NCI-H2081 treated with DMSO at 0.1 percent for 48 hours (cell line): ENCODE measurements around the gene LRBA.
"Not testable (repeated sequence)": the region's sequence is repeated elsewhere in the genome, so short reads cannot be mapped to it uniquely, and the experiment has no call there.

Experiments used
- DNase-seq: peaks from one replicate; lab custom pipeline; 2025; lab: John Stamatoyannopoulos, UW

The LRBA gene

DNA sequence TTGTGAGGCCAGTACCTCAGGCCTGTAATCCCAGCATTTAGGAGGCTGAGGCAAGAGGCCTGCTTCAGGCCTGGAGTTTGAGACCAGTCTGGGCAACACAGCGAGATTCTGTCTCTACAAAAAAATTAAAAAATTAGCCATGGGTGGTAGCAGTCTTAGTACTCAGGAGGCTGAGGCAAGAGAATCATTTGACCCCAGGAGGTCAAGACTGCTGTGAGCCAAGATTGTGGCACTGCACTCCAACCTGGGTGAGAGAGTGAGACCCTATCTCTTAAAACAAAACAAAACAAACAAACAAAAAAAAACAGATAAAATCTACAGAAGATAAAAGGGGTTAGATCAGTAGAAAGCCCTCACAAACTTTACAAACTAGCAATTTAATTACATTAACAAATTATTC is 352.4 kb downstream of the LRBA start:
- no peak for DNase-seq

DNA sequence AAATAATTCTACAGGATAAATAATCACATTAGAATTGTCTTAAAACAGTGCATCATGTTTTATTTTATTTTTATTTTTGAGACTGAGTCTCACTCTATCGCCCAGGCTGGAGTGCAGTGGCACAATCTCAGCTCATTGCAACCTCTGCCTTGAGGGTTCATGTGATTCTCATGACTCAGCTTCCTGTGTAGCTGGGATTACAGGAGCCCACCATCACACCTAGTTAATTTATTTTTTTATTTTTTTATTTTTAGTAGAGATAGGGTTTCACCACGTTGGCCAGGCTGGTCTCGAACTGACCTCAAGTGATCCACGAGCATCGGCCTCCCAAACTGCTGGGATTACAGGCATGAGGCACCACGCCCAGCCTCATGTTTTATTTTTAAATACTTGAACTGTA is 353.5 kb downstream of the LRBA start:
- not testable (repeated sequence) for DNase-seq

DNA sequence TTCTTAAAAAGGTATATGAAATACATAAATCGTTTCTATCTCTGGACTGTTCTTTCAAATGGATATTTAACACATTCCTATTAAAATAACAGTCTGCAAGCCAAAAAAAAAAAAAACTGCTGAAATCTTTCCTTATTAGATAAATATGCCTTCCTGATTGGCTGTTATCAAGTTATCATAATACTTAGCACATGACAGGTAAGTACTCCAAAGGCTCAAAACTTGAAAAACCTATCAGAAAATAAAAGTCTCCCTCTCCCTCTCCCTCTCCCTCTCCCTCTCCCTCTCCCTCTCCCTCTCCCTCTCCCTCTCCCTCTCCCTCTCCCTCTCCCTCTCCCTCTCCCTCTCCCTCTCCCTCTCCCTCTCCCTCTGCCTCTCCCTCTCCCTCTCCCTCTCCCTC is 356.8 kb downstream of the LRBA start:
- not testable (repeated sequence) for DNase-seq

DNA sequence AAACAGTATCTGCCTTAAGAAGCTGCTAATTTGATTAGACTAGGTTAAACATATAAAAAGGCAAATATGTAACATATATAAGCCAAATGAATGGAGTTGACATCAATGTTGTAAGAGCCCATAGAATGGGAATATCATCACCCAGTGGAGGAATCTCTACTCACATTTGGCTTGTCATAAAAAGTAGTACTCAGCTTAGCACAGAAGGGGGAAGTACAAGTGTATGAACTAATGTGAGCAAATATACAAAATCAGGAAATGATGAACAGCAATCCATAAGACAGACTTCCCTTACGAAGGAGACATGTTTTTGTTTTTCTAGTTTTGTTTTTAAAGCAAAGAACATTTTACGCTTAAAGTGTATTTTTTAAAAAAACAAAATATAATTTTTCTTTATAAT is 358.2 kb downstream of the LRBA start:
- DNase-seq, result no peak

DNA sequence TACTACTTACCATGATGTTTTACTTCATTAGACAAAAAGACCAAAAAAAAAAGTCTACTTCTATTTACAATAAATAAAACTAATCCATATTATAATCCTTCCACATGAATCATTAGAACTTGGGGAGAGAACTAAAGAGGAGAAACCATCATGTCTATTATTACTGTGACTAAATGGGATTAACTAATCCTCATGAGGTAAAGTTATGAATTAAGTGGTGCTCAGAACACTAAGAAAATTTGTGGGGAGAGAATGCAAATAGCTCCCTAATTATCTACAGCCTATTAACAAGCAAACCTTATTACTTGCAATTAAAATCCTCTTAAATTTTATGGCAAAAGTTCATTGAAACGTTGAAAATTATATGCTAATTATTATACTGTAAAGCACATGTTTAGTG is 364.3 kb downstream of the LRBA start:
- no peak for DNase-seq

DNA sequence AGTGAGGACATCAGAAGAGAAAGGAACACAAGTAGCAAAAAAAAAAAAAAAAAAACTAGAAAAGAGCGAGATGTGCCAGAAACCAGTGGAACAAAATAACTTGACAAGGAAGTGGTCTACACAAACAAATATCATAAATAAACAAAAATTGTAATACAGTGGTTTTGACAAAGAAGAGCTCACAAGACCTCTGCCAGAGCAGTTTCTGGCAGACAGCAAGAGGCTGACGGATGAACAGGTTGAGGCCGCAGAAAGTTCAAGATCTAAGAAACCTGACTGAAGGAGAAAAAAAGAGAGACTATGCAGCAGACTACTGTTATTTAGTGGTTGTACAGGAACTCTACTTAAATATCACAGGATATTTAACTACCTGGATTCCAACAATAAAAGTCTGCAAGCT is 367.0 kb downstream of the LRBA start:
- no peak for DNase-seq

DNA sequence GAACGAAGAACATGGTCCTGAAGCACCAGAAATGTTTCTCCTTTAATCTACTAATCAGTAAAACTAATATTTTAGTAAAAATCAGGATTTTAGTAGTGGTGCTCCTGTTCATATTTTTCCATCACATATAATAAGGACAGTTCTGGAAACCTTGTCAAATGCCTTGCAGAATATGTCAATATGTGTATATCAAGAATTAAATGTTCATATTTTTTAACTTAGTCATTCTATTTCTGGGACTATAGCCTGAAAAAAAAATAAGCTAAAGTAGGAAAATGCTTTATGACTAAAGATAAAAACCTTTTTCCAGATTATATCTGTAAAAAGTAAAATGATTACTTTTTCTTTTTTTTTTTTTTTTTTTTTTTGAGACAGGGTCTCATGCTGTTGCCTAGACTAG is 368.1 kb downstream of the LRBA start:
- no peak for DNase-seq

DNA sequence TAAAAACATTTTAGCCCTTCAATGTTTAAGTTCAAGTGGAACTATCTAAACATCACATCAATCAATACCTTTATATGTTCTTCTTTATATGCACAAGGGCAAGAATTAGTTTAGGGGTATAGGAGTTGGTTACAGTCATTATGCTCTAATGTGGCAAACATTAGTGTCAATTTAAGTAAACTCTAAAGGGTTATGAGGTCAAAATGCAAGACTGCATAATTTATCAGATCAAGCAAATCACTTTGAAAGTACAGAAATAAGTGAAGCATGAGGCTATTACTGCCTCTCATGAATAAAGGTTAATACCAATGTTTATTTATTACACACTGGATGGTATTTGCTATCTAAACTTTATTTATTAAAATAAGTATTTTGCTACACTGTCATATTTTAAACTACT is 373.5 kb downstream of the LRBA start:
- DNase-seq, result no peak

DNA sequence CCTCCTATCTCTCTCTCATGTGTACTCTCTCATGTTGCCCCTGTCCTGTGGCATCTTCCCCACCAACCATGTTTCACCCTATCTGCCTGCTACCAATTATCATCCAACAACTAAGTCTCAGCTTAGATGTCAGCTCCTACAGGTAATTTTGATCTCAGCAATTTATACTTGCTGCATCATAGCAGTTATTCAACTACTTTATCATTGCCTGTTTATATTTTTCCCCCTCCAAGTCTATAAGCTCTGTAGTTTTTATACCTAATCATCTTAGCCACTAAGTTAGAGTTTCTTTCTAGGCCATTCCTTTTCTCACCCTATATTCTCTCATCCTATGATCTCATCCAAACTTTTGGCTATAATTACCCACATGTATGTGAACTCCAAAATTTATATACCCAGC is 382.4 kb downstream of the LRBA start:
- DNase-seq, result no peak

DNA sequence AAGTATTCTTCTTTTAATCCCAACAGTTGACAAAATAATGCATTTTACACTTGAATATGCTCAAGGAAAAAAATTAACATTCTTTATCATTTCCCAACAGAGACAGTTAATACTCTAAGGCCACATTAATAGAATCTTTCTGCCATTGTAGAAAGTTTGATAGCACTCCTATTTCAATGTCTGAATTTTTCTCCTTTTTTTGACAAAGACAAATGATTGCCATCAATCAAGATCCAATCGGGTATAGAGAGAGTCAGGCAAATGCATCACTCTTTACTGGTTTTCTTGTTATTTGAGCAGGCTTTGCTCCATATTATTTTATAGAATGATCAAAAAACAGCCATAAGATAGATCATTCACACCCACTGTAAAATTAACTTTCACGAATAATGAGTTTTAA is 387.0 kb downstream of the LRBA start:
- no peak for DNase-seq

DNA sequence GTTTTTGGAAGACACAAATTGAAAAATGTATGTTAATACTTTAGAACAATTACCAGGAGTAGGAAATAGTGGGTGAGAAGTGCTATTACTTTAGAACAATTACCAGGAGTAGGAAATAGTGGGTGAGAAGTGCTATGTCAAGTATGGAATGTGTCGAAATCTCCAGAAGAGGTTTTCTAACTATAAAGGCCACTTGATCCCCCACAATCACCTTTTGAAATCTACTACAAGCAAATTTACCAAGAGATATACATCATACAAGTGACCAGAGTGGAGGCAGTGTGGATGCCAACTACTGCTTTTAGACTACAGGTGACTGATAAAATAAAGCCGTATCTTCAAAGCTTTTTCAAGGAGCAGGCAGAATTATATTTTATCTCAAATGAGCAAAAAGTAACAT is 390.1 kb downstream of the LRBA start:
- DNase-seq, result no peak

DNA sequence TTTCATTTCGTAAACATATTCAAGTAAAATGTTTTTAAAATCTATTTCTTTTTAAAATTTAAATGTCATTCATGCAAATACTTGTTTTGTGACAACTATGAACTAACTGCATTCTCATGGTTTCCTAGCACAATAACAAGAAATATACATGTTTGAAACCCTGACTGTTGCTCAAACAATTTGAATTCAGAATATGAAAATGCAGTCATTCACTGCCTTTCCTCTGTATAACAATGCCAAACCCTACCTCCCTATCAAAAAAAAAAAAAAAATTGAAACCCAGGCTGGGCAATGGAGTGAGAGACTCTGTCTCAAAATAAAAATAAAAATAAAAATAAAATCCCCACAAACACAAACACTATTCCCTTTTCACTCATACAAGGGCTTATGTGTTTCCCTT is 391.0 kb downstream of the LRBA start:
- no peak for DNase-seq

DNA sequence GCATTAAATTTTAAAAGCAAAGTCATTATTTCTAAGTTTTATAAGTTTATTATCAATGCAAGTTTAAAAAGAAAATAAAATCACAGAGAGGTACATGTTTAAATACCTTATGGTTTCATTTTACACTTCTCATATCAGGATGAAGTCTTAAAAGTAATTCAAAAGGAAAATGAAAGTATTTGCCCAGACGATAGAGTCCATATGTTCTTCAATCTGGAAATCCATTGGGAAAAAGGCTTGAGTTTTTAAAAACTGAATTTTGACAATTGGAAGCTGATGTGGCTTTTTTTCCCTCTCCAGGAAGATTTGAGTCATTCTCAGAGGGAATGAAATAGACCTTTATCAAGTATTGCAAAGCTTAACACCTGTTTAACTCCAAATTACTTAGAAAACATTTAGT is 396.0 kb downstream of the LRBA start:
- no peak for DNase-seq

DNA sequence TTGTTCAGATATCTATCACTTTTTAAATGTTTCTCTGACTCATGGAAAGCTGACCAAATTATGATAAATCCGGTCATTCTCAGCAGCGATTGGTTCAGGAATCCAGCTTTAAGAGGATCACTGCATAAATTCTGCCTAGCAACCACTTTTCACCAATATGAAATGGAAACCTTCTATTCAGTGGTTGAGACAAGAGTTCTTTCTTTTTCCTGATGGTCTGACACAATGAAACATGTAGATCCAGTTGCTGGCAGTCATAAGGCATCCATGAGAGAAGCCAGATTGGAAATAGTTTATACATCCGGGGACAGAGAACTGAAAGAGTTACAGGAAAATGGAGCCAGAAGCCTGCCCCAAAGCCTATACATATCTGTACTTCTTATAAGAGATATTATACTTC is 406.0 kb downstream of the LRBA start:
- no peak for DNase-seq

DNA sequence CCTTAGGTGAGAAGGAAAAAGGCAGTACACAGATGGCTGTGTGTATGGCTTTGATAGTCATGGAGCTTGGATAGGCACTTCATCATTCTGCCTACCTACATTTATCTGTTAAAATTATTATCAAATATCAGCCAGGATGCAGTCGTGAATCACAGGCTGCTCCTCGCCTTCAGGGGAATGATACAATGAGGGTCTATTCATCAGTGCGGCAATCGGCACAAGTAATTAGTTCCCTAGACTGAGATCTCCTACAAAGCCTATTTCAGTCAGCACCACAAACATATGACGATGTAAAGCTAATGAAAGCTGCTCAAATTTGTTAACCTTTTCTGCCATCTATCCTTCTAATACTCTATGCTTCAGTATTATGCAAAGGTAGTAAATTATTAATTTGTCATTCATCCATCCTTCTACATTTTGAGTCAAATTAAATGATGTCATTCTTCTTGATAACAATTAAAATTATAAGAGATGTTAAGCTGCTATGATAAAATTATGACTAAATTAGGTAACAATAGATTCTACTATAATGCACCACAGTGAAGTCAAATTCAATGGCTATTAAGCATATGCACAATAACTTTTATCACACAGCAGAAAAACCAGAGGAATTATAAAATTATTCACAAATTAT is 414.2 kb downstream of the LRBA start:
- no peak for DNase-seq

DNA sequence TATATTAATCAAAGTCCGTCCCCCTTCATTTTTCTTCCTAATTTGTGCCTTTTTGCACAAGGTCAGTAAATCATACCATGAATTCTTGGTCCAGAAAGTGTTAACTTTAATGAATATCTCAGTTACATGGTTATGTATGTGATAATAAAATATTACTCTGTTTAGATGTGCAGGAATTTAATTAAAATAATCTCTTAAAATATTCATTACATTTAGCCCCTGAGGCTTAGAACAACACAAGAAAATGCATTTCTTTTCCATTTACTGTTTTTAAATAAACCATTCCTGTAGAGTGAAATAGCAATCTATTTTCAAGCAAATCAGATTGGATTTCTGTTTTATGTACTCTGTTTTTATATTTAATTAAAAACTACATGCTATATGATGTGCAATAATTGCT is 415.5 kb downstream of the LRBA start:
- DNase-seq, result no peak

DNA sequence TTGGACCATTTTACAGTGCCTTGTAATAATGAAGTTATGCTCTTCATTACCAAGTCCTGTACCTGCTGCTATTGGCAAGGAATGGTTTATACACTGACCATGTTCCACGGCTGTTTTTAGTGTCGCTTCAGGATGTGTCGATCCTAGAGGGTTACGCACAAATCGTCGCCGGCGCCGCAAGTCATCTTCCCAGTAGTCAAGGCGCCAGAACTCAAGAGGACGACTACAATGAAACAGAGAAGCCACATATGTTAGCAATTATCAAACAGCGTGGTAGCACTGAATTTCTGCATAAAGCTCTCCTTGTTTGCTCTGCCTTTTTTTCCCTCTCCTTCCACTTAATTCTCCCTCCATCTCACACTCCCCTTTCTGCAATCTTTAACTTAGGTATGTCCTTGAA is 416.2 kb downstream of the LRBA start:
- DNase-seq, result no peak

DNA sequence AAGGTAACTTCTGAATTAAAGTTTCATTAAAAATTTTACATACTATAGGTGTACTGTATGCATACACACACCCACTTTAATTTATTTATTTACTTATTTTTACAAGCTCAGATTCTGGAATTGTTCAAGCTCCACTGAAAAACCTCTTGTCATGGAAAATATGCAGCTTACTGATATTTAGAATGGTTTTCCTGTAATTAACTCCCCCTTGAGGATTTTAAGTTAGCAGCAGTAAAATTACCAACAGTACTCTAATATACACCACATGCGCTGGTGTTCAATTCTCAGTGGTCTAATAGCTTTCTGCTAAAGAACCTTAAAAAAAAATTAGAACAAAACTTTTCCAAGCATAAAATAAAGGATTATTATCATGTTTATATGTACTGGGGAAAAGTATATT is 421.1 kb downstream of the LRBA start:
- no peak for DNase-seq

DNA sequence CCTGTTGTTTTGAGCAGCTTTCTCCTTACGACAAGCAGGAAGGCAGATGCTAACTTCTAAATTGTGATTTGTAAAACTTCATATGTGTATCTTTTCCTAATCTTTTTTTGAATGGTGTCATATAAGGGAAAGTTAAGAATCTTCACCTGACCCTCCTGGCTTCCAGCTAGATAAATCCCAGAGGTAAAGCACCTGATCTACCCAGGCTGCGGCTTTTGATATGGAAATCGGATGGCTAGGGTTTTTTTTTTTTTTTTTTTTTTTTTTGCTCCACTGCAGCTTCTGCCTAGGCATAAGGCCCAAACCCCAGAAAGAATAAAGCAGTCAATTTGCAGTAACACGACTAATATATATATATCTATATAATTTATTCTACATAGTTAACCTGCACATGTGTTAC is 423.2 kb downstream of the LRBA start:
- no peak for DNase-seq

DNA sequence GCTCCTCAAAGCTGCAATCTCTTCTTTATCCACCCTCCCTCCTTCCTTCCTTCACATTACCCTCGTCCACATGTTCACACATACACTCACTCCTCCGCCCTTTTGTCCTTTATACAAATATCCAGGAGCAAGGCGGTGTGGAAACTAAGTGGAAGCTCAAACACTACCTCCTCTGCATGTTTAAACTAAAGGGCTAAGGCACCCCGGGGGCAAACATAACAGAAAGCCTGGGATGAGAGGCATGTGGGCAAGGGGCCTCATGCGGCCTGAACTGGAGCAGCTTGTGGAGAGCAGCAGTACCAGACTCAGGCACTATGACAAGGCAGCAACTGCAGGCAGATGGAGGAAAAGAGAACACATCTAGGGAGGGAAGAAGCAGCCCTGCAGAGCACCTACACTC is 423.7 kb downstream of the LRBA start:
- DNase-seq, result no peak

DNA sequence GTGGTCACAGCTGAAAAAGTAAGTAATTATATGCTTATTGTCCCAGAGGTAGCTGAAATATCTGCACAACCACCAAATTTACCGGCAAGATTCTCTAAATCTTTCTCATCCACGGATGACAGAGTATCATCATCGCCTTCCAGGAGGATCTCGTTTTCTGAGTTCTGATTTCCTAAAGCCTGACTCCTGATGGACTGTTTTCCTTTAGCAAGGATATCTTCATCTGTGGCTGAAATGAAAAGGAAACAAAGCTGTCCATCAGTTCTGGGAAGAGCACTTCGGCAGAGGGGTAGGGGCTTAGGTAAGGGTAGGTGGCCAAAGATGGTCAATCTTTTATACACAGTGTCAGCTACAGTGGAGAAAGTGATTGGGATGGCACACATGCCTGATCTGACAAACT is 424.5 kb downstream of the LRBA start:
- DNase-seq, result no peak

DNA sequence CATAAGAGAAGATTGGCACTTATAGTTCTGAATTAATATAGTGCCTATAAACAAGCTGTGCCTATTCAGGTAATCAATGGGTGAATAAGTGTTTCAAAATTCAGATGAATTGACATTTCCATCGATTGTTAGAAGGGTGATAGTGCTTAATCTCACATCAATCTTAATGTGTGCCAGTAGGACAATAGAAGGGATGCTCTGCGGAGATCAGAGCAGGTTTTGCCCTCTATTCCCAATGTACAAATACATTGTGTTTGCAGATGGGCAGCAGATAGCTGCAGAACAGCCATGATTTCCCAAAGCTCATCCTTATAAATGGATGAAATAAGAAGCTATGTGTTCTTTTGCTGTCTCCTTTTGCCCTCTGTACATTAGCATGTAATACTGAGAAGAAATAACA is 425.9 kb downstream of the LRBA start:
- DNase-seq, result no peak

DNA sequence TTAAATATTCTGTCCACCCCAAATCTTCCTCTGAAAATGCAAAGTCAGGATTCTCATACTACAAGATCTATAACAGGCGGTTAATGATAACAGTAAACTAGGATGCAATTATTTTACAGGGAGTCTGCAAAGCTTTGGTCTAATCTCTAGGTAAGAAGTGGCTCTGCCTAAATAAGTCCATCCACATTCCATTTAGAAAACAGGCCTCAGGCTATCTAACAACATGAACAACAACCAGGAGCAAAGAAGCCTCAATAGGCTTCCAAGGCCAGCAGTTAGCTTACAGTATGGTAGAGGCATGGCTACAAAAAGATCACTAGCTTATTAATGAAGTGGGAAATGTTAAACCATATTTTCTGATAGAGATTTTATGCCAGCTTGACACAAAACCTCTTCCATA is 426.8 kb downstream of the LRBA start:
- no peak for DNase-seq

DNA sequence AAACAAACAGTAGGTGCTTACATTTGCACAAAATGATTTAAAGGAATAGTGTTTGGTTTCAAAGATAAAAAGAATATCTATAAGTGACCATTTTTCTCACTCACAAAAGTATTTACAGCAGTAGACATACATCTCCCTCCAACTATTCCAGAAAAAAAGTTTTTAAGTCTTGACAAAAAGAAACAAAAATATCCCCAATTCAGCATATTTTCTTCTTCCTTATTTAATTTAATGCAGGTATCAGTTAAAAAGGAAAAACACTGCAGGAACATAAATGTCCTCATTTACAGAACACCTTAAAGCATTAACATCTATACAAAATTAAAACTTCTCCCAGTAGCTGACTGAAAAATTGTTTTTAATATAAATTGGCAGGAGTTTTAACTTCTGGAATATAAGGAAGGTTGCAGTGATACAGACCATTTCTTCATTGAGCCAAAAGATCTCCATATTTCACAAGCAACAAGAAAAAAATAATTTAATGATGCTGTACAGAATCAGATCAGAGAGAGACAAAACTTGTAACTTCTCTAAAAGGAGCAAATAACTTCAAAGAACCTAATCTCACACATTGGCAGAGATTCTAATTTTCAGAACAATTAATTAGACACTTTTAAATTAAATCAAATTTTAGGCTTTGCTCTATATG is 428.8 kb downstream of the LRBA start:
- DNase-seq, result no peak
